Measurements from ENCODE around the gene SAMD14.

DNA sequence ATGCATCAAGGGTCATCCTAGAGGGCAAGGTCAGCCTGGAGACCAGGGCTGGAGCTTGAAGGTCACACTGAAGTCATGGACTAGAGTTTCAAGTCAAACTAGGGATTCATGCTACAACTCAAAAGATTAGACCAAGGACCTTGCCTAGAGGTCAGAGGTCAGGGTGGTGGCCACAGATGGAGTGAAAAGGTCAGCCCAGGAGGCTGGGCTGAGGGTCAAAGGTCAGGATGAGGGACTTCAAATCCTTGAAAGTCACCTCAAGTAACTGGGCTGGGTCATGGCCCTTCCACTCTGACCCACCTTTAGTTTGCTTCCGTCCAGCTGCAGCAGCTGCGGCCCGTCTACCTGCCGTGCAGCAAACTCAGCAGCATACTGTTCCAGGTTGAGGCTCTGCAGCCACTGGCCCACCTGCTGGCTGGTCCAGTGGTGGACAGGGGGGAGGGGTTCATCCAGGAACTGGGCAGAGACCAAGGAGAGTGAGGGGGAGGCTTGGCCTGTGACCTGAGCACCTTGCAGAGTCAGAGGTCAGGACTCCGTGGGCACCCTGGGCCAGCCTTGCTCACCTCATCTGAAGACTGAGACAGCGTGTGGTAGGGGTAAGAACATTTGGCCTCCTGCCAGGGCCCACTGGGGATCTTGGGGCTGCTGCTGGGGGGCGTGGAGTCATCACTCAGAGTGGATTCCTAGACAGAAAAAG is 16.2 kb downstream of the SAMD14 start:
- TF ChIP-seq, protein P1, sequence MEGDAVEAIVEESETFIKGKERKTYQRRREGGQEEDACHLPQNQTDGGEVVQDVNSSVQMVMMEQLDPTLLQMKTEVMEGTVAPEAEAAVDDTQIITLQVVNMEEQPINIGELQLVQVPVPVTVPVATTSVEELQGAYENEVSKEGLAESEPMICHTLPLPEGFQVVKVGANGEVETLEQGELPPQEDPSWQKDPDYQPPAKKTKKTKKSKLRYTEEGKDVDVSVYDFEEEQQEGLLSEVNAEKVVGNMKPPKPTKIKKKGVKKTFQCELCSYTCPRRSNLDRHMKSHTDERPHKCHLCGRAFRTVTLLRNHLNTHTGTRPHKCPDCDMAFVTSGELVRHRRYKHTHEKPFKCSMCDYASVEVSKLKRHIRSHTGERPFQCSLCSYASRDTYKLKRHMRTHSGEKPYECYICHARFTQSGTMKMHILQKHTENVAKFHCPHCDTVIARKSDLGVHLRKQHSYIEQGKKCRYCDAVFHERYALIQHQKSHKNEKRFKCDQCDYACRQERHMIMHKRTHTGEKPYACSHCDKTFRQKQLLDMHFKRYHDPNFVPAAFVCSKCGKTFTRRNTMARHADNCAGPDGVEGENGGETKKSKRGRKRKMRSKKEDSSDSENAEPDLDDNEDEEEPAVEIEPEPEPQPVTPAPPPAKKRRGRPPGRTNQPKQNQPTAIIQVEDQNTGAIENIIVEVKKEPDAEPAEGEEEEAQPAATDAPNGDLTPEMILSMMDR (IDR thresholded peaks at IDR 0.05) = no peak
- TF ChIP-seq EZH2 (IDR thresholded peaks at IDR 0.05; ENCODE audit: borderline replicate concordance, insufficient read depth, low read depth, low read length, poor library complexity, severe bottlenecking) = no peak
